HEK293 (cell line): ENCODE measurements around the gene USP21.
A peak's percentile ranks its signal among the peaks of the same experiment; 100 is the strongest.

Experiments used
- GLI4 ChIP-seq: fragments of 450-650 bp; formaldehyde crosslinking; IDR thresholded peaks from 2 replicates; pipeline ENCODE4 v1.5.1; 2016; ENCODE audit warnings: missing biosample characterization, missing genetic modification characterization
- KLF1 ChIP-seq: fragments of 450-650 bp; formaldehyde crosslinking; IDR thresholded peaks from 2 replicates; pipeline ENCODE4 v1.5.1; 2016; ENCODE audit warnings: missing biosample characterization, missing genetic modification characterization
- PRDM1 ChIP-seq: fragments of 450-650 bp; formaldehyde crosslinking; IDR thresholded peaks from 2 replicates; pipeline ENCODE4; 2016; ENCODE audit warnings: missing biosample characterization, missing genetic modification characterization
- ZBTB48 ChIP-seq: fragments of 450-650 bp; formaldehyde crosslinking; IDR thresholded peaks from 2 replicates; pipeline ENCODE4 v1.5.1; 2016; ENCODE audit warnings: missing biosample characterization, missing genetic modification characterization
- ZBTB8A ChIP-seq: fragments of 450-650 bp; formaldehyde crosslinking; IDR thresholded peaks from 2 replicates; pipeline ENCODE4 v1.5.1; 2016; ENCODE audit warnings: missing biosample characterization, missing genetic modification characterization
- ZFHX2 ChIP-seq: fragments of 450-650 bp; formaldehyde crosslinking; conservative IDR thresholded peaks from 2 replicates; pipeline ENCODE4 v1.5.1; 2016; ENCODE audit warnings: missing biosample characterization, missing genetic modification characterization
- ZFP3 ChIP-seq: fragments of 450-650 bp; formaldehyde crosslinking; IDR thresholded peaks from 2 replicates; pipeline ENCODE4 v1.5.1; 2016; ENCODE audit warnings: low read depth, missing biosample characterization, missing genetic modification characterization
- ZFP69B ChIP-seq: fragments of 450-650 bp; formaldehyde crosslinking; IDR thresholded peaks from 2 replicates; pipeline ENCODE4 v1.5.1; 2016; ENCODE audit warnings: missing biosample characterization, missing genetic modification characterization
- ZNF140 ChIP-seq: fragments of 450-650 bp; formaldehyde crosslinking; IDR thresholded peaks from 2 replicates; pipeline ENCODE4 v1.5.1; 2016; ENCODE audit warnings: missing biosample characterization, missing genetic modification characterization
- ZNF157 ChIP-seq: fragments of 450-650 bp; formaldehyde crosslinking; IDR thresholded peaks from 2 replicates; pipeline ENCODE4 v1.5.1; 2016; ENCODE audit warnings: missing biosample characterization, missing genetic modification characterization
- ZNF174 ChIP-seq: fragments of 450-650 bp; formaldehyde crosslinking; IDR thresholded peaks from 2 replicates; pipeline ENCODE4 v1.5.0; 2017; ENCODE audit warnings: missing biosample characterization, mild to moderate bottlenecking, missing genetic modification characterization
- ZNF202 ChIP-seq: fragments of 450-650 bp; formaldehyde crosslinking; IDR thresholded peaks from 2 replicates; pipeline ENCODE4 v1.5.1; 2016; ENCODE audit warnings: missing biosample characterization, missing genetic modification characterization, borderline replicate concordance
- ZNF221 ChIP-seq: fragments of 450-650 bp; formaldehyde crosslinking; IDR thresholded peaks from 2 replicates; pipeline ENCODE4 v1.5.1; 2017; ENCODE audit warnings: missing biosample characterization, missing genetic modification characterization, borderline replicate concordance
- ZNF23 ChIP-seq: fragments of 450-650 bp; formaldehyde crosslinking; IDR thresholded peaks from 2 replicates; pipeline ENCODE4 v1.5.1; 2016; ENCODE audit warnings: missing biosample characterization, missing genetic modification characterization, borderline replicate concordance
- ZNF292 ChIP-seq: fragments of 450-650 bp; formaldehyde crosslinking; IDR thresholded peaks from 2 replicates; pipeline ENCODE4 v1.5.1; 2016; ENCODE audit warnings: low read depth, missing biosample characterization, missing genetic modification characterization, borderline replicate concordance
- ZNF433 ChIP-seq: fragments of 450-650 bp; formaldehyde crosslinking; IDR thresholded peaks from 2 replicates; pipeline ENCODE4 v1.5.1; 2016; ENCODE audit warnings: missing biosample characterization, missing genetic modification characterization, low read depth
- ZNF510 ChIP-seq: fragments of 450-650 bp; formaldehyde crosslinking; IDR thresholded peaks from 2 replicates; pipeline ENCODE4 v1.5.1; 2018; ENCODE audit warnings: mild to moderate bottlenecking, missing genetic modification characterization, missing biosample characterization; ENCODE audit not compliant: insufficient replicate concordance
- ZNF514 ChIP-seq: fragments of 450-650 bp; formaldehyde crosslinking; IDR thresholded peaks from 2 replicates; pipeline ENCODE4 v1.5.1; 2016; ENCODE audit warnings: missing biosample characterization, missing genetic modification characterization
- ZNF555 ChIP-seq: fragments of 450-650 bp; formaldehyde crosslinking; conservative IDR thresholded peaks from 2 replicates; pipeline ENCODE4 v1.5.1; 2017; ENCODE audit warnings: missing biosample characterization, mild to moderate bottlenecking, missing genetic modification characterization, inconsistent platforms
- ZNF670 ChIP-seq: fragments of 450-650 bp; formaldehyde crosslinking; IDR thresholded peaks from 2 replicates; pipeline ENCODE4 v1.5.1; 2016; ENCODE audit warnings: missing biosample characterization, missing genetic modification characterization, low read depth
- ZNF677 ChIP-seq: fragments of 450-650 bp; IDR thresholded peaks from 2 replicates; pipeline ENCODE4 v1.5.0; 2018; ENCODE audit warnings: missing biosample characterization, mild to moderate bottlenecking, missing genetic modification characterization, moderate library complexity
- ZNF777 ChIP-seq: fragments of 450-650 bp; formaldehyde crosslinking; IDR thresholded peaks from 2 replicates; pipeline ENCODE4 v1.5.1; 2017; ENCODE audit warnings: missing biosample characterization, missing genetic modification characterization, borderline replicate concordance
- ZNF843 ChIP-seq: fragments of 450-650 bp; formaldehyde crosslinking; IDR thresholded peaks from 2 replicates; pipeline ENCODE4 v1.5.1; 2016; ENCODE audit warnings: missing biosample characterization, missing genetic modification characterization
- TF ChIP-seq, protein P1 (sequence below): fragments of 450-650 bp; formaldehyde crosslinking; IDR thresholded peaks from 2 replicates; pipeline ENCODE4 v1.5.1; 2016; ENCODE audit warnings: missing biosample characterization, missing genetic modification characterization
- TF ChIP-seq, protein P2 (sequence below): fragments of 450-650 bp; formaldehyde crosslinking; optimal IDR thresholded peaks from 2 replicates; pipeline ENCODE3; 2016; ENCODE audit warnings: missing biosample characterization, mild to moderate bottlenecking, missing genetic modification characterization
- TF ChIP-seq, protein P3 (sequence below): fragments of 450-650 bp; formaldehyde crosslinking; IDR thresholded peaks from 2 replicates; pipeline ENCODE4 v1.5.1; 2016; ENCODE audit warnings: missing biosample characterization, missing genetic modification characterization
- TF ChIP-seq, protein P4 (sequence below): fragments of 450-650 bp; formaldehyde crosslinking; IDR thresholded peaks from 2 replicates; pipeline ENCODE4 v1.5.1; 2016; ENCODE audit warnings: missing biosample characterization, missing genetic modification characterization
- TF ChIP-seq, protein P5 (sequence below): fragments of 450-650 bp; formaldehyde crosslinking; IDR thresholded peaks from 2 replicates; pipeline ENCODE4 v1.5.1; 2016; ENCODE audit warnings: missing biosample characterization, missing genetic modification characterization

The USP21 gene

DNA sequence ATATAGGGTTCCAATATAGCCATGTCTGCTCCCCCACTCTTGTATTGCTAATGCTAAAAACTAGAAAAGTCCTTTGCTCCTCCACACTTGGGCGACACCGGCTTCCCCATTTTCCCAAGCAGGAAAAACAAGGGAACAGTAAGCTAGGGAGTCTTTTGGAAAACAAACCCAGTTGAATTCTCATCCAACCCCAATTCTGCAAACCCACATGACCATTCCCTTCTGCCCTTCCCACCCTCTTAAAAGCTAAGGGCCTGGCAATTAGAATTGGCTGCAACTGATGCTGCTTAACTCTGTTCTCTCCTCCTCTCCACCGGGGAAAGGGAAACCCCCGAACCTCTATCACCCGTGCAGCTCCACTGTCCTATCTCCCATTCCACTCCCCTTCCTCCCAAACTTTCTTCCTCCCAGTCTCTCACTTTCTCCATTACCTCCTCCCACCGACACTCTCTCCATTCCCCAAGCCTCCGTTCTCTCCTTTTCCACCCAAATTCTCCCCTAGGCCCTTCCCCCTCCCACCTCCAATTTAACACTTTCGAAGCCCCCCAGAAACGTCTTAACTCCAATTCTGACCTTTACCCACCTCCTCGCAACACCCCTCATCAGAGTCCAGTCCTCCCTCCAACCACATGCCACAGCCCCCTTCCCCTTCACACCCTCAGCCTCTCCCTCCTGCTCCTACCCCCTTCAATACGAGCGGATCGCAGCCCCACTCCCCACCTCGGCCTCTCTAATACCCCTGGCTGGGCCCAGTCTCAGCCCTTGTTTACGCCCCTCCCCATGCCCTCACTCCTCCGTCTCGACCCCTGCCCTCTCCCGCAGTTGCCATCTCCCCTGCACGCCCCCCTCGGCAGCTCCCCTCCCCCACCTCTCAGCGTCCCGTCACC, 27.5 kb upstream of the USP21 start (continued):
- TF ChIP-seq, protein P1, sequence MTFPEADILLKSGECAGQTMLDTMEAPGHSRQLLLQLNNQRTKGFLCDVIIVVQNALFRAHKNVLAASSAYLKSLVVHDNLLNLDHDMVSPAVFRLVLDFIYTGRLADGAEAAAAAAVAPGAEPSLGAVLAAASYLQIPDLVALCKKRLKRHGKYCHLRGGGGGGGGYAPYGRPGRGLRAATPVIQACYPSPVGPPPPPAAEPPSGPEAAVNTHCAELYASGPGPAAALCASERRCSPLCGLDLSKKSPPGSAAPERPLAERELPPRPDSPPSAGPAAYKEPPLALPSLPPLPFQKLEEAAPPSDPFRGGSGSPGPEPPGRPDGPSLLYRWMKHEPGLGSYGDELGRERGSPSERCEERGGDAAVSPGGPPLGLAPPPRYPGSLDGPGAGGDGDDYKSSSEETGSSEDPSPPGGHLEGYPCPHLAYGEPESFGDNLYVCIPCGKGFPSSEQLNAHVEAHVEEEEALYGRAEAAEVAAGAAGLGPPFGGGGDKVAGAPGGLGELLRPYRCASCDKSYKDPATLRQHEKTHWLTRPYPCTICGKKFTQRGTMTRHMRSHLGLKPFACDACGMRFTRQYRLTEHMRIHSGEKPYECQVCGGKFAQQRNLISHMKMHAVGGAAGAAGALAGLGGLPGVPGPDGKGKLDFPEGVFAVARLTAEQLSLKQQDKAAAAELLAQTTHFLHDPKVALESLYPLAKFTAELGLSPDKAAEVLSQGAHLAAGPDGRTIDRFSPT (tag by site-specific recombination), result peak; percentile 82; the same call in 1 of the 2 replicates
- TF ChIP-seq ZNF292, result 0 out of 2 replicates have a peak, but pooled peaks have one; percentile 1
- TF ChIP-seq ZNF510 (tag by site-specific recombination), result no peak
- peak; percentile 71; the same call in 1 of the 2 replicates for TF ChIP-seq ZNF777 (tag by site-specific recombination)
- peak; percentile 69 for TF ChIP-seq ZFHX2 (tag by site-specific recombination)
- TF ChIP-seq, protein P2, sequence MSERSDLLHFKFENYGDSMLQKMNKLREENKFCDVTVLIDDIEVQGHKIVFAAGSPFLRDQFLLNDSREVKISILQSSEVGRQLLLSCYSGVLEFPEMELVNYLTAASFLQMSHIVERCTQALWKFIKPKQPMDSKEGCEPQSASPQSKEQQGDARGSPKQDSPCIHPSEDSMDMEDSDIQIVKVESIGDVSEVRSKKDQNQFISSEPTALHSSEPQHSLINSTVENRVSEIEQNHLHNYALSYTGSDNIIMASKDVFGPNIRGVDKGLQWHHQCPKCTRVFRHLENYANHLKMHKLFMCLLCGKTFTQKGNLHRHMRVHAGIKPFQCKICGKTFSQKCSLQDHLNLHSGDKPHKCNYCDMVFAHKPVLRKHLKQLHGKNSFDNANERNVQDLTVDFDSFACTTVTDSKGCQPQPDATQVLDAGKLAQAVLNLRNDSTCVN (tag by site-specific recombination), result peak; percentile 36
- no peak for TF ChIP-seq ZNF23 (tag by site-specific recombination)
- TF ChIP-seq, protein P3, sequence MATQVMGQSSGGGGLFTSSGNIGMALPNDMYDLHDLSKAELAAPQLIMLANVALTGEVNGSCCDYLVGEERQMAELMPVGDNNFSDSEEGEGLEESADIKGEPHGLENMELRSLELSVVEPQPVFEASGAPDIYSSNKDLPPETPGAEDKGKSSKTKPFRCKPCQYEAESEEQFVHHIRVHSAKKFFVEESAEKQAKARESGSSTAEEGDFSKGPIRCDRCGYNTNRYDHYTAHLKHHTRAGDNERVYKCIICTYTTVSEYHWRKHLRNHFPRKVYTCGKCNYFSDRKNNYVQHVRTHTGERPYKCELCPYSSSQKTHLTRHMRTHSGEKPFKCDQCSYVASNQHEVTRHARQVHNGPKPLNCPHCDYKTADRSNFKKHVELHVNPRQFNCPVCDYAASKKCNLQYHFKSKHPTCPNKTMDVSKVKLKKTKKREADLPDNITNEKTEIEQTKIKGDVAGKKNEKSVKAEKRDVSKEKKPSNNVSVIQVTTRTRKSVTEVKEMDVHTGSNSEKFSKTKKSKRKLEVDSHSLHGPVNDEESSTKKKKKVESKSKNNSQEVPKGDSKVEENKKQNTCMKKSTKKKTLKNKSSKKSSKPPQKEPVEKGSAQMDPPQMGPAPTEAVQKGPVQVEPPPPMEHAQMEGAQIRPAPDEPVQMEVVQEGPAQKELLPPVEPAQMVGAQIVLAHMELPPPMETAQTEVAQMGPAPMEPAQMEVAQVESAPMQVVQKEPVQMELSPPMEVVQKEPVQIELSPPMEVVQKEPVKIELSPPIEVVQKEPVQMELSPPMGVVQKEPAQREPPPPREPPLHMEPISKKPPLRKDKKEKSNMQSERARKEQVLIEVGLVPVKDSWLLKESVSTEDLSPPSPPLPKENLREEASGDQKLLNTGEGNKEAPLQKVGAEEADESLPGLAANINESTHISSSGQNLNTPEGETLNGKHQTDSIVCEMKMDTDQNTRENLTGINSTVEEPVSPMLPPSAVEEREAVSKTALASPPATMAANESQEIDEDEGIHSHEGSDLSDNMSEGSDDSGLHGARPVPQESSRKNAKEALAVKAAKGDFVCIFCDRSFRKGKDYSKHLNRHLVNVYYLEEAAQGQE (tag by site-specific recombination), result no peak; the same call in 1 of the 2 replicates
- no peak; the same call in 1 of the 2 replicates for TF ChIP-seq GLI4
- TF ChIP-seq ZNF514, result 0 out of 2 replicates have a peak, but pooled peaks have one; percentile 50
- TF ChIP-seq KLF1, result no peak
- no peak for TF ChIP-seq ZNF140 (tag by site-specific recombination)
- TF ChIP-seq ZBTB48 (tag by site-specific recombination), result peak; percentile 86
- TF ChIP-seq ZBTB8A, result peak; percentile 42
- no peak for TF ChIP-seq ZNF174 (tag by site-specific recombination)
- no peak for TF ChIP-seq ZNF221 (tag by site-specific recombination)
- no peak for TF ChIP-seq ZFP3 (tag by site-specific recombination)
- TF ChIP-seq ZNF670, result no peak
- TF ChIP-seq ZFP69B (tag by site-specific recombination), result peak; percentile 66
- TF ChIP-seq ZNF555 (tag by site-specific recombination), result no peak
- TF ChIP-seq ZNF677 (tag by site-specific recombination), result no peak
- peak; percentile 56; the same call in 1 of the 2 replicates for TF ChIP-seq ZNF157 (tag by site-specific recombination)
- TF ChIP-seq, protein P4, sequence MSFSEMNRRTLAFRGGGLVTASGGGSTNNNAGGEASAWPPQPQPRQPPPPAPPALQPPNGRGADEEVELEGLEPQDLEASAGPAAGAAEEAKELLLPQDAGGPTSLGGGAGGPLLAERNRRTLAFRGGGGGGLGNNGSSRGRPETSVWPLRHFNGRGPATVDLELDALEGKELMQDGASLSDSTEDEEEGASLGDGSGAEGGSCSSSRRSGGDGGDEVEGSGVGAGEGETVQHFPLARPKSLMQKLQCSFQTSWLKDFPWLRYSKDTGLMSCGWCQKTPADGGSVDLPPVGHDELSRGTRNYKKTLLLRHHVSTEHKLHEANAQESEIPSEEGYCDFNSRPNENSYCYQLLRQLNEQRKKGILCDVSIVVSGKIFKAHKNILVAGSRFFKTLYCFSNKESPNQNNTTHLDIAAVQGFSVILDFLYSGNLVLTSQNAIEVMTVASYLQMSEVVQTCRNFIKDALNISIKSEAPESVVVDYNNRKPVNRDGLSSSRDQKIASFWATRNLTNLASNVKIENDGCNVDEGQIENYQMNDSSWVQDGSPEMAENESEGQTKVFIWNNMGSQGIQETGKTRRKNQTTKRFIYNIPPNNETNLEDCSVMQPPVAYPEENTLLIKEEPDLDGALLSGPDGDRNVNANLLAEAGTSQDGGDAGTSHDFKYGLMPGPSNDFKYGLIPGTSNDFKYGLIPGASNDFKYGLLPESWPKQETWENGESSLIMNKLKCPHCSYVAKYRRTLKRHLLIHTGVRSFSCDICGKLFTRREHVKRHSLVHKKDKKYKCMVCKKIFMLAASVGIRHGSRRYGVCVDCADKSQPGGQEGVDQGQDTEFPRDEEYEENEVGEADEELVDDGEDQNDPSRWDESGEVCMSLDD (tag by site-specific recombination), result peak; percentile 80
- no peak for TF ChIP-seq ZNF202 (tag by site-specific recombination)
- TF ChIP-seq PRDM1 (tag by site-specific recombination), result peak; percentile 100
- no peak for TF ChIP-seq ZNF433 (tag by site-specific recombination)
- TF ChIP-seq, protein P5, sequence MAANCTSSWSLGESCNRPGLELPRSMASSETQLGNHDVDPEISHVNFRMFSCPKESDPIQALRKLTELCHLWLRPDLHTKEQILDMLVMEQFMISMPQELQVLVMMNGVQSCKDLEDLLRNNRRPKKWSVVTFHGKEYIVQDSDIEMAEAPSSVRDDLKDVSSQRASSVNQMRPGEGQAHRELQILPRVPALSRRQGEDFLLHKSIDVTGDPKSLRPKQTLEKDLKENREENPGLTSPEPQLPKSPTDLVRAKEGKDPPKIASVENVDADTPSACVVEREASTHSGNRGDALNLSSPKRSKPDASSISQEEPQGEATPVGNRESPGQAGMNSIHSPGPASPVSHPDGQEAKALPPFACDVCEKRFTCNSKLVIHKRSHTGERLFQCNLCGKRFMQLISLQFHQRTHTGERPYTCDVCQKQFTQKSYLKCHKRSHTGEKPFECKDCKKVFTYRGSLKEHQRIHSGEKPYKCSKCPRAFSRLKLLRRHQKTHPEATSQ (tag by site-specific recombination), result 0 out of 2 replicates have a peak, but pooled peaks have one; percentile 52
- peak; percentile 79 for TF ChIP-seq ZNF843 (tag by site-specific recombination)
